Activated T-cell treated with anti-CD3 and anti-CD28 coated beads, Interleukin-2, amount 50 U/mL, for 72 hours (primary cell): Measurements from ENCODE around the gene TAF4B. TPM values are rescaled to one million over a fixed set of nuclear protein-coding genes. Genes with fewer than 3 reads are reported as not detected.
"Not testable (repeated sequence)": the region's sequence is repeated elsewhere in the genome, so short reads cannot be mapped to it uniquely, and the experiment has no call there.

Experiments
- ATAC-seq, 2 donors: fragments of 150-1000 bp; cut with Tn5 transposase; replicated peaks in 1 of 2; 2 replicates each; pipeline ENCODE4 v1.10.0; 2021; ENCODE audit warnings: moderate library complexity in 2 of 2, mild to moderate bottlenecking in 1 of 2
- DNase-seq, 2 donors: peaks; one replicate each; pipeline ENCODE4 v3.0.0; 2021 to 2022; ENCODE audit warnings: mixed read lengths in 1 of 2
- H3K27ac Mint-ChIP-seq: one replicate; pipeline ENCODE4 v1.8.0; 2022; ENCODE audit warnings: mild to moderate bottlenecking, moderate library complexity, mixed read lengths
- H3K27me3 Mint-ChIP-seq: one replicate; pipeline ENCODE4 v1.8.0; 2022; ENCODE audit warnings: low read depth, mixed read lengths
- H3K36me3 Mint-ChIP-seq, 2 donors: one replicate each; pipeline ENCODE4 v1.8.0; 2022; ENCODE audit warnings: mixed read lengths in 2 of 2, mild to moderate bottlenecking in 1 of 2; ENCODE audit not compliant: insufficient read depth in 2 of 2
- H3K4me1 Mint-ChIP-seq: one replicate; pipeline ENCODE4 v1.8.0; 2022; ENCODE audit warnings: low read depth, mixed read lengths
- H3K4me3 Mint-ChIP-seq, 2 donors: one replicate each; pipeline ENCODE4 v1.8.0; 2022; ENCODE audit warnings: mild to moderate bottlenecking in 2 of 2, mixed read lengths in 2 of 2, moderate library complexity in 2 of 2
- H3K9me3 Mint-ChIP-seq, 2 donors: one replicate each; pipeline ENCODE4 v1.8.0; 2022; ENCODE audit warnings: mixed read lengths in 2 of 2
- total RNA-seq, 2 donors: library from RNA; stranded (reverse); gene quantifications; one replicate each; pipeline ENCODE4 v1.2.3, GENCODE V29; 2022

The TAF4B gene
- total RNA-seq, 2 donors from 2014 or later, result 29.2 to 32.4 TPM

- DNase-seq, result no peak
- H3K9me3 Mint-ChIP-seq, result peaks cover 0 to 3% of the 10 kb centered on the region in 2 donors
- no peak for ATAC-seq
- no peaks in the 10 kb centered on the region for H3K4me1 Mint-ChIP-seq
- no peak overlapping the region for H3K4me3 Mint-ChIP-seq
- H3K36me3 Mint-ChIP-seq, result no peaks in the 10 kb centered on the region
- no peak overlapping the region for H3K27ac Mint-ChIP-seq
- peaks cover 12% of the 10 kb centered on the region for H3K27me3 Mint-ChIP-seq
These were observed 206.6 kb downstream of the TAF4B start for GRCh38 chr18:26432651-26433424.

- Mint-ChIP-seq H3K36me3 (no peaks in the 10 kb centered on the region), H3K27ac (no peak overlapping the region), H3K27me3 (peaks cover 17% of the 10 kb centered on the region), H3K4me3 (no peak overlapping the region), H3K9me3 (peaks cover 0 to 3% of the 10 kb centered on the region in 2 donors), H3K4me1 (no peaks in the 10 kb centered on the region)
- DNase-seq (no peak), ATAC-seq (no peak)
These were observed 208.6 kb downstream of the TAF4B start for GRCh38 chr18:26434887-26435286.

- H3K36me3 Mint-ChIP-seq, result no peaks in the 10 kb centered on the region
- H3K9me3 Mint-ChIP-seq, result peaks cover 0 to 3% of the 10 kb centered on the region in 2 donors
- H3K27me3 Mint-ChIP-seq, result peaks cover 17% of the 10 kb centered on the region
- H3K4me1 Mint-ChIP-seq, result no peaks in the 10 kb centered on the region
- no peak overlapping the region for H3K27ac Mint-ChIP-seq
- DNase-seq (no peak), ATAC-seq (no peak)
- no peak overlapping the region for H3K4me3 Mint-ChIP-seq
These were observed 209.3 kb downstream of the TAF4B start for GRCh38 chr18:26435415-26436095.

- DNase-seq (no peak), ATAC-seq (no peak)
- peaks cover 17% of the 10 kb centered on the region for H3K27me3 Mint-ChIP-seq
- H3K9me3 Mint-ChIP-seq, result no peaks in the 10 kb centered on the region
- H3K4me1 Mint-ChIP-seq, result no peaks in the 10 kb centered on the region
- no peak overlapping the region for H3K4me3 Mint-ChIP-seq
- H3K36me3 Mint-ChIP-seq, result no peaks in the 10 kb centered on the region
- no peak overlapping the region for H3K27ac Mint-ChIP-seq
These were observed 210.2 kb downstream of the TAF4B start for GRCh38 chr18:26436176-26437051.

GRCh38 chr18:26437634-26438033, 211.4 kb downstream of the TAF4B start:
- H3K27ac Mint-ChIP-seq, H3K9me3 Mint-ChIP-seq, ATAC-seq, H3K4me3 Mint-ChIP-seq, H3K36me3 Mint-ChIP-seq, DNase-seq, H3K4me1 Mint-ChIP-seq: not testable (repeated sequence)
- H3K27me3 Mint-ChIP-seq, result peaks cover 17% of the 10 kb centered on the region

GRCh38 chr18:26438980-26439379, 212.7 kb downstream of the TAF4B start:
- H3K27ac Mint-ChIP-seq, result no peak overlapping the region
- ATAC-seq, result no peak
- no peak for DNase-seq
- H3K9me3 Mint-ChIP-seq, result no peaks in the 10 kb centered on the region
- no peaks in the 10 kb centered on the region for H3K36me3 Mint-ChIP-seq
- H3K4me1 Mint-ChIP-seq, result no peaks in the 10 kb centered on the region
- H3K4me3 Mint-ChIP-seq, result no peak overlapping the region
- H3K27me3 Mint-ChIP-seq, result peaks cover 24% of the 10 kb centered on the region

GRCh38 chr18:26439537-26439936, 213.3 kb downstream of the TAF4B start:
- Mint-ChIP-seq H3K4me3 (no peak overlapping the region), H3K27ac (no peak overlapping the region), H3K4me1 (no peaks in the 10 kb centered on the region), H3K9me3 (no peaks in the 10 kb centered on the region), H3K27me3 (peaks cover 24% of the 10 kb centered on the region), H3K36me3 (no peaks in the 10 kb centered on the region)
- DNase-seq (no peak), ATAC-seq (no peak)

- H3K4me3 Mint-ChIP-seq, result no peak overlapping the region
- no peak overlapping the region for H3K27ac Mint-ChIP-seq
- no peaks in the 10 kb centered on the region for H3K9me3 Mint-ChIP-seq
These were observed 214.4 kb downstream of the TAF4B start for GRCh38 chr18:26440644-26441043.

More at GRCh38 chr18:26440644-26441043, 214.4 kb downstream of the TAF4B start:
- no peak for ATAC-seq
- Mint-ChIP-seq H3K36me3 (no peaks in the 10 kb centered on the region), H3K27me3 (peaks cover 32% of the 10 kb centered on the region), H3K4me1 (no peaks in the 10 kb centered on the region)
- DNase-seq, result no peak

Other genes with a start within 250 kb of the TAF4B start
- 10 to 100 TPM; 58.6 to 59.9 TPM for gene SS18, start 135.8 kb upstream of the TAF4B start, total RNA-seq
- 1 to 10 TPM in 1 of 2 donors, under 1 TPM in 1; 0.81 to 1.9 TPM for gene PSMA8, start 92.6 kb upstream of the TAF4B start, total RNA-seq